SK-N-SH (cell line): ENCODE results near the gene BARX1. TPM values are rescaled to one million over a fixed set of nuclear protein-coding genes. Genes with fewer than 3 reads are reported as not detected.

ENCODE experiments used
- CTCF ChIA-PET: fragments of 300-600, 350-600 bp; formaldehyde crosslinking; extraction: SDS; loops from one replicate; lab custom pipeline; 2021; lab: Yijun Ruan, JAX
- POLR2A ChIA-PET: fragments of 350-600 bp; sonication (Branson Sonifier 250); formaldehyde crosslinking; extraction: SDS; loops from one replicate; lab custom pipeline; 2020; ENCODE audit warnings: antibody characterized with exemption, inconsistent platforms; lab: Yijun Ruan, JAX
- DNase-seq: peaks from one replicate; pipeline ENCODE4 v3.0.0; 2012
- H2AFZ ChIP-seq: fragments of 200-600 bp; sonication (generic); 2 replicates; pipeline ENCODE4 v1.8.1; 2016; ENCODE audit warnings: antibody characterized with exemption, mild to moderate bottlenecking, low read depth
- H3F3A ChIP-seq: fragments of 200-600 bp; sonication (generic); replicated peaks from 2 replicates; pipeline ENCODE3; 2016; ENCODE audit warnings: antibody characterized with exemption, mild to moderate bottlenecking; ENCODE audit not compliant: insufficient read depth
- H3K27ac ChIP-seq, 2 experiments: fragments of 200-500 bp in 1 of 2; fragments of 200-600 bp in 1 of 2; sonication (Bioruptor generic) in 1 of 2; sonication (generic), shearing (Covaris generic) in 1 of 2; 2 replicates each; pipeline versions ENCODE4 v1.5.1 to v1.6.1; 2014 to 2016; ENCODE audit warnings: low read depth in 2 of 2, inconsistent platforms in 1 of 2, low read length in 1 of 2, mild to moderate bottlenecking in 1 of 2, mixed read lengths in 1 of 2
- H3K27me3 ChIP-seq: fragments of 200-600 bp; sonication (generic), shearing (Covaris generic); 2 replicates; pipeline ENCODE4 v1.6.1; 2016; ENCODE audit warnings: mixed run types; ENCODE audit not compliant: insufficient read depth
- H3K36me3 ChIP-seq, 2 experiments: fragments of 200-500 bp in 1 of 2; fragments of 200-600 bp in 1 of 2; sonication (Bioruptor generic) in 1 of 2; sonication (generic) in 1 of 2; replicated peaks in 1 of 2; 2 replicates each; pipeline versions ENCODE3 to v1.5.1; 2014 to 2016; ENCODE audit warnings: low read length in 1 of 2, mild to moderate bottlenecking in 1 of 2; ENCODE audit not compliant: insufficient read depth in 2 of 2, control insufficient read depth in 1 of 2
- H3K4me1 ChIP-seq, 2 experiments: fragments of 200-500 bp in 1 of 2; fragments of 200-600 bp in 1 of 2; sonication (Bioruptor generic) in 1 of 2; sonication (generic), shearing (Covaris generic) in 1 of 2; 2 replicates each; pipeline versions ENCODE4 v1.5.1 to v1.6.1; 2014 to 2016; ENCODE audit warnings: low read depth in 1 of 2, low read length in 1 of 2, mixed run types in 1 of 2; ENCODE audit not compliant: insufficient read depth in 2 of 2, control insufficient read depth in 1 of 2
- H3K4me2 ChIP-seq: fragments of 200-600 bp; sonication (generic), shearing (Covaris generic); 2 replicates; pipeline ENCODE4 v1.6.1; 2017; ENCODE audit warnings: mixed run types
- H3K4me3 ChIP-seq, 2 experiments: fragments of 200-500 bp in 1 of 2; fragments of 200-600 bp in 1 of 2; sonication (Bioruptor generic) in 1 of 2; sonication (generic), shearing (Covaris generic) in 1 of 2; 2 replicates each; pipeline versions ENCODE4 v1.5.1 to v1.8.1; 2014 to 2016; ENCODE audit warnings: low read depth in 2 of 2, inconsistent platforms in 1 of 2, low read length in 1 of 2, mild to moderate bottlenecking in 1 of 2, mixed read lengths in 1 of 2, moderate library complexity in 1 of 2
- H3K79me2 ChIP-seq: fragments of 200-600 bp; sonication (generic); 2 replicates; pipeline ENCODE4 v1.8.1; 2017; ENCODE audit warnings: mild to moderate bottlenecking; ENCODE audit not compliant: insufficient read depth
- H3K9ac ChIP-seq: fragments of 200-600 bp; sonication (generic); 2 replicates; pipeline ENCODE4 v1.6.1; 2017; ENCODE audit warnings: mixed run types
- H3K9me2 ChIP-seq: fragments of 200-600 bp; sonication (generic); 2 replicates; pipeline ENCODE4 v1.6.1; 2017; ENCODE audit warnings: mixed run types
- H3K9me3 ChIP-seq: fragments of 200-600 bp; sonication (generic); 2 replicates; pipeline ENCODE4 v1.6.1; 2017; ENCODE audit warnings: mixed run types, mild to moderate bottlenecking, moderate library complexity
- H4K20me1 ChIP-seq: fragments of 200-600 bp; sonication (generic); 2 replicates; pipeline ENCODE4 v1.6.1; 2017; ENCODE audit warnings: mild to moderate bottlenecking, mixed run types; ENCODE audit not compliant: insufficient read depth
- CHD2 ChIP-seq: fragments of 150-350 bp; IDR thresholded peaks from 2 replicates; pipeline ENCODE4 v1.6.1; 2018; ENCODE audit warnings: low read length; ENCODE audit not compliant: partially characterized antibody
- ELF1 ChIP-seq: IDR thresholded peaks from 2 replicates; pipeline ENCODE4 v1.4.0; 2012
- EP300 ChIP-seq, 2 experiments: IDR thresholded peaks; 2 replicates each; pipeline versions ENCODE4 v1.4.0 to v1.6.1; 2012; ENCODE audit warnings: borderline replicate concordance in 1 of 2, low read depth in 1 of 2, low read length in 1 of 2
- FOXJ3 ChIP-seq: sonication (generic); formaldehyde crosslinking; IDR thresholded peaks from 2 replicates; pipeline ENCODE4 v1.5.1; 2020; ENCODE audit warnings: mild to moderate bottlenecking, missing genetic modification reagents
- FOXM1 ChIP-seq: IDR thresholded peaks from 2 replicates; pipeline ENCODE4 v1.4.0; 2012; ENCODE audit warnings: low read depth, mild to moderate bottlenecking
- GATA2 ChIP-seq: sonication (generic); formaldehyde crosslinking; IDR thresholded peaks from 2 replicates; pipeline ENCODE4 v1.5.0; 2020; ENCODE audit warnings: mild to moderate bottlenecking, missing genetic modification reagents
- JUND ChIP-seq: IDR thresholded peaks from 2 replicates; pipeline ENCODE4 v1.4.0; 2012
- MXI1 ChIP-seq: IDR thresholded peaks from 2 replicates; pipeline ENCODE4 v1.6.1; 2012; ENCODE audit warnings: mild to moderate bottlenecking, low read depth, low read length, improper control_type of control experiment
- POLR2AphosphoS5 ChIP-seq: IDR thresholded peaks from 2 replicates; pipeline ENCODE4 v1.6.1; 2012; ENCODE audit warnings: low read depth, low read length
- RAD21 ChIP-seq: IDR thresholded peaks from 2 replicates; pipeline ENCODE4 v1.6.1; 2012; ENCODE audit warnings: mild to moderate bottlenecking, low read length
- RCOR1 ChIP-seq: fragments of 150-350 bp; IDR thresholded peaks from 2 replicates; pipeline ENCODE4 v1.6.1; 2017; ENCODE audit warnings: antibody characterized with exemption, low read length
- RFX5 ChIP-seq: IDR thresholded peaks from 2 replicates; pipeline ENCODE4 v1.6.1; 2012; ENCODE audit warnings: mild to moderate bottlenecking, improper control_type of control experiment, low read length
- SMC3 ChIP-seq: IDR thresholded peaks from 2 replicates; pipeline ENCODE4 v1.6.1; 2012; ENCODE audit warnings: low read depth, low read length, improper control_type of control experiment
- TAF1 ChIP-seq: IDR thresholded peaks from 2 replicates; pipeline ENCODE4 v1.6.1; 2012; ENCODE audit warnings: low read depth, mild to moderate bottlenecking, low read length, moderate library complexity, borderline replicate concordance
- TCF12 ChIP-seq: IDR thresholded peaks from 2 replicates; pipeline ENCODE4 v1.4.0; 2012
- TEAD4 ChIP-seq: IDR thresholded peaks from 2 replicates; pipeline ENCODE4 v1.4.0; 2012; ENCODE audit warnings: mild to moderate bottlenecking, borderline replicate concordance; ENCODE audit not compliant: insufficient read depth
- WGBS: methylation state at CpG from one replicate; pipeline ENCODE4 v1.1.6; 2017; ENCODE audit warnings: low lambda C conversion rate; 5-methylcytosine and 5-hydroxymethylcytosine counted together
- polyA plus RNA-seq, 3 experiments: library from polyadenylated mRNA; depleted of rRNA; stranded (reverse); fragments of >200 nt; gene quantifications; 2 replicates each; pipeline ENCODE4 v1.2.3, GENCODE V29; 2012
- TF ChIP-seq, protein P1 (sequence below): IDR thresholded peaks from 2 replicates; pipeline ENCODE4; 2012
- TF ChIP-seq, protein P2 (sequence below): fragments of 150-350 bp; IDR thresholded peaks from 2 replicates; pipeline ENCODE4 v1.6.1; 2017; ENCODE audit warnings: antibody characterized with exemption, low read length, low read depth, borderline replicate concordance
- TF ChIP-seq, protein P3 (sequence below): IDR thresholded peaks from 2 replicates; pipeline ENCODE4 v1.4.0; 2012; ENCODE audit warnings: low read depth, borderline replicate concordance
- TF ChIP-seq, protein P4 (sequence below): fragments of 150-350 bp; IDR thresholded peaks from 2 replicates; pipeline ENCODE4 v1.6.1; 2016; ENCODE audit warnings: mild to moderate bottlenecking, low read depth, low read length

BARX1 gene
- polyA plus RNA-seq, 1 of the 3 experiments (the other 2 are of a cell fraction) = not detected

DNA sequence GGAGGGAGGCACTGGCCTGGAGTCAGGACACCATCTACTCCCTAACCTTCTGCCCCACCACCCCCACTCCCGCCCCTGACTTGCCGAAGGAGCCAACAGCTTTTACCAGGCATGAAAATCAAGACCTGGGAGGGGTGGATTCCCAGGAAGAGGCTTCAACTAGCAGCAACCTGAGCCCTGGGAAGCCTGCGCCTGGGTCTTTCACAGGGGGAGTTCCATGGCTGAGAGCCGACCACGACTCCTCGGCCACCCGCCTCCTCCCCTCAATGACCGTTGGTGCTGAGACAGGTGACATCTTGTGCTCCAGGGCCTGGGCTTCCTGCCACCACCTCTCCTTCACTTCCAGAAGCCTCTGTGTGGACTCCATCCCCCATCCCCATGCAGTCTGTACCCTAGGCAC, 37.1 kb downstream of the BARX1 start:
- POLR2A ChIA-PET = no interaction called here
- Histone ChIP-seq H3K4me2 (no peak overlapping the region), H3K9me2 (no peaks in the 10 kb centered on the region), H3K36me3 (no peaks in the 10 kb centered on the region), H2AFZ (no peak overlapping the region), H3K9ac (no peak overlapping the region), H3K4me3 (no peak overlapping the region), H4K20me1 (no peaks in the 10 kb centered on the region), H3K9me3 (no peaks in the 10 kb centered on the region), H3K27ac (no peak overlapping the region), H3K27me3 (no peaks in the 10 kb centered on the region), H3K79me2 (no peaks in the 10 kb centered on the region), H3F3A (no peaks in the 10 kb centered on the region), H3K4me1 (no peaks in the 10 kb centered on the region)
- DNase-seq = no peak
- 37% methylated on average over 4 of the region's 8 CpGs for WGBS
- TF ChIP-seq TAF1 = no peak
- no peak for TF ChIP-seq TCF12
- no peak for TF ChIP-seq RCOR1
- no peak for TF ChIP-seq CHD2
- no peak for TF ChIP-seq POLR2AphosphoS5
- TF ChIP-seq, protein P1, sequence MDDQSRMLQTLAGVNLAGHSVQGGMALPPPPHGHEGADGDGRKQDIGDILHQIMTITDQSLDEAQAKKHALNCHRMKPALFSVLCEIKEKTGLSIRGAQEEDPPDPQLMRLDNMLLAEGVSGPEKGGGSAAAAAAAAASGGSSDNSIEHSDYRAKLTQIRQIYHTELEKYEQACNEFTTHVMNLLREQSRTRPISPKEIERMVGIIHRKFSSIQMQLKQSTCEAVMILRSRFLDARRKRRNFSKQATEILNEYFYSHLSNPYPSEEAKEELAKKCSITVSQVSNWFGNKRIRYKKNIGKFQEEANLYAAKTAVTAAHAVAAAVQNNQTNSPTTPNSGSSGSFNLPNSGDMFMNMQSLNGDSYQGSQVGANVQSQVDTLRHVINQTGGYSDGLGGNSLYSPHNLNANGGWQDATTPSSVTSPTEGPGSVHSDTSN = no peak
- no peak for TF ChIP-seq EP300 (IDR thresholded peaks at IDR 0.05; ENCODE audit: borderline replicate concordance in 1 of 2, low read depth in 1 of 2, low read length in 1 of 2)
- TF ChIP-seq MXI1 = no peak
- TF ChIP-seq ELF1 = no peak
- TF ChIP-seq, protein P2, sequence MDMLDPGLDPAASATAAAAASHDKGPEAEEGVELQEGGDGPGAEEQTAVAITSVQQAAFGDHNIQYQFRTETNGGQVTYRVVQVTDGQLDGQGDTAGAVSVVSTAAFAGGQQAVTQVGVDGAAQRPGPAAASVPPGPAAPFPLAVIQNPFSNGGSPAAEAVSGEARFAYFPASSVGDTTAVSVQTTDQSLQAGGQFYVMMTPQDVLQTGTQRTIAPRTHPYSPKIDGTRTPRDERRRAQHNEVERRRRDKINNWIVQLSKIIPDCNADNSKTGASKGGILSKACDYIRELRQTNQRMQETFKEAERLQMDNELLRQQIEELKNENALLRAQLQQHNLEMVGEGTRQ = no peak
- TF ChIP-seq RFX5 = no peak
- no peak for TF ChIP-seq RAD21
- TF ChIP-seq FOXJ3 (CRISPR knock-in tag) = no peak
- TF ChIP-seq SMC3 = no peak
- TF ChIP-seq, protein P3, sequence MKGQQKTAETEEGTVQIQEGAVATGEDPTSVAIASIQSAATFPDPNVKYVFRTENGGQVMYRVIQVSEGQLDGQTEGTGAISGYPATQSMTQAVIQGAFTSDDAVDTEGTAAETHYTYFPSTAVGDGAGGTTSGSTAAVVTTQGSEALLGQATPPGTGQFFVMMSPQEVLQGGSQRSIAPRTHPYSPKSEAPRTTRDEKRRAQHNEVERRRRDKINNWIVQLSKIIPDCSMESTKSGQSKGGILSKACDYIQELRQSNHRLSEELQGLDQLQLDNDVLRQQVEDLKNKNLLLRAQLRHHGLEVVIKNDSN = no peak
- no peak for TF ChIP-seq FOXM1
- CTCF ChIA-PET = no interaction called here

DNA sequence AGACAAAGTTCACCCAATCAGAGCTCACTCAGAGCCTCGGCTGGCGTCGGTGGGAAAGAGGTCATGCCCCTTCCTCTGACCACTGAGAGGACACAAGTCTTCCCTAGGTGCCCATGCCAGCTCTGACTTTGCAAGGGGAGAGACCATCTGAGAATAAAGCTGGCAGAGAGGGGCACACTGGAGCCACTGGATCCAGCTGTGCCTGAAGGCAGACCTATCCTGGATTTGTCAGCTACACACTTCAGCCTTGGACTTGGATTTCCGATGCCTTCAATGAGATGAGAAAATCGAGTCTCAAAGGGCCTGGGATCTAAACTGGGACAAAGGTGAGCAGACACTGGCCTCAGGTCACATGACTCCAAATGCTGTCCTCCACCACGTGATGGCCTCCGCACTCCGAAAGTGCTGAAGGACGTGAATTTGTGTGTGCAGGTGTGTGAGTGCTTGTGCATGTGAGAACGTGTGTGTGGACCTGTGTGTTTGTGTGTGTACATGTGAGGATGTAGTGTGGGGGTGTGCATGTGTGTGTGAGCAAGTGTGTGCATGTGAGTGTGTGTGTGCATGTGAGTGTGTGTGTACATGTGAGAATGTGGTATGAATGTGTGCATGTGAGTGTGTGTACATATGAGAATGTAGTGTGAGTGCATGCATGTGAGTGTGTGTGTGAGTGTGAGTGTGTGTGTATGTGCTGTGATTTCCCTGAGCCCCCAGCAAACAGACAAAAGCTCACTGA, 37.9 kb downstream of the BARX1 start:
- Histone ChIP-seq H3K36me3 (no peaks in the 10 kb centered on the region), H3K9me2 (no peaks in the 10 kb centered on the region), H3F3A (no peaks in the 10 kb centered on the region), H3K27me3 (no peaks in the 10 kb centered on the region), H3K4me2 (no peak overlapping the region), H3K9ac (no peak overlapping the region), H4K20me1 (no peaks in the 10 kb centered on the region), H3K9me3 (no peaks in the 10 kb centered on the region), H3K4me1 (no peaks in the 10 kb centered on the region), H3K79me2 (no peaks in the 10 kb centered on the region), H2AFZ (no peak overlapping the region), H3K27ac (no peak overlapping the region), H3K4me3 (no peak overlapping the region)
- CTCF ChIA-PET = interaction anchor here (0.9 kb wide), 1 partner anchor 235 kb away, joined by 3 read pairs; no protein-coding TSS in a partner anchor
- DNase-seq = no peak
- POLR2A ChIA-PET = no interaction called here
- 47% methylated on average over 7 of the region's 10 CpGs for WGBS
- TF ChIP-seq TEAD4 (no peak), JUND (no peak), GATA2 (CRISPR knock-in tag) (no peak), SMC3 (no peak)
- TF ChIP-seq, protein P2 = no peak
- TF ChIP-seq, protein P4, sequence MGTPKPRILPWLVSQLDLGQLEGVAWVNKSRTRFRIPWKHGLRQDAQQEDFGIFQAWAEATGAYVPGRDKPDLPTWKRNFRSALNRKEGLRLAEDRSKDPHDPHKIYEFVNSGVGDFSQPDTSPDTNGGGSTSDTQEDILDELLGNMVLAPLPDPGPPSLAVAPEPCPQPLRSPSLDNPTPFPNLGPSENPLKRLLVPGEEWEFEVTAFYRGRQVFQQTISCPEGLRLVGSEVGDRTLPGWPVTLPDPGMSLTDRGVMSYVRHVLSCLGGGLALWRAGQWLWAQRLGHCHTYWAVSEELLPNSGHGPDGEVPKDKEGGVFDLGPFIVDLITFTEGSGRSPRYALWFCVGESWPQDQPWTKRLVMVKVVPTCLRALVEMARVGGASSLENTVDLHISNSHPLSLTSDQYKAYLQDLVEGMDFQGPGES = no peak
